Activated naive CD8-positive, alpha-beta T cell treated with anti-CD3 and anti-CD28 coated beads, Interleukin-2, amount 10 ng/mL, durations not matched to agents 7 days and 5 days (primary cell): ENCODE results near the gene FGFR3. TPM values are rescaled to one million over a fixed set of nuclear protein-coding genes. Genes with fewer than 3 reads are reported as not detected.
A peak's percentile ranks its signal among the peaks of the same experiment; 100 is the strongest.

Experiments used
- ATAC-seq: fragments of 150-1000 bp; cut with Tn5 transposase; one replicate; pipeline ENCODE4 v1.10.0; 2021; ENCODE audit warnings: low read depth, moderate library complexity
- POLR2A ChIA-PET: fragments of 350-600 bp; sonication (Branson Sonifier 250); formaldehyde crosslinking; loops from one replicate; lab custom pipeline; 2021; ENCODE audit warnings: antibody characterized with exemption; lab: Charles Lee
- DNase-seq: peaks from one replicate; pipeline ENCODE4 v3.0.0; 2021
- H3K27ac Mint-ChIP-seq: one replicate; pipeline ENCODE4 v1.8.0; 2022; ENCODE audit warnings: mild to moderate bottlenecking, mixed read lengths
- H3K27me3 Mint-ChIP-seq: one replicate; pipeline ENCODE4 v1.8.0; 2022; ENCODE audit warnings: mild to moderate bottlenecking, moderate library complexity, mixed read lengths
- H3K36me3 Mint-ChIP-seq: one replicate; pipeline ENCODE4 v1.8.0; 2021; ENCODE audit warnings: mild to moderate bottlenecking, mixed read lengths
- H3K4me1 Mint-ChIP-seq: one replicate; pipeline ENCODE4 v1.8.0; 2021; ENCODE audit warnings: mixed read lengths
- H3K4me3 Mint-ChIP-seq: one replicate; pipeline ENCODE4 v1.8.0; 2022; ENCODE audit warnings: mild to moderate bottlenecking, moderate library complexity, mixed read lengths
- H3K9me3 Mint-ChIP-seq: one replicate; pipeline ENCODE4 v1.8.0; 2021; ENCODE audit warnings: mixed read lengths
- total RNA-seq, 2 experiments: library from RNA; stranded (reverse); gene quantifications; one replicate each; pipeline ENCODE4 v1.2.3, GENCODE V29; 2021

FGFR3 gene
- total RNA-seq, 2 experiments from 2014 or later = 0.14 TPM; not detected in 1

DNA sequence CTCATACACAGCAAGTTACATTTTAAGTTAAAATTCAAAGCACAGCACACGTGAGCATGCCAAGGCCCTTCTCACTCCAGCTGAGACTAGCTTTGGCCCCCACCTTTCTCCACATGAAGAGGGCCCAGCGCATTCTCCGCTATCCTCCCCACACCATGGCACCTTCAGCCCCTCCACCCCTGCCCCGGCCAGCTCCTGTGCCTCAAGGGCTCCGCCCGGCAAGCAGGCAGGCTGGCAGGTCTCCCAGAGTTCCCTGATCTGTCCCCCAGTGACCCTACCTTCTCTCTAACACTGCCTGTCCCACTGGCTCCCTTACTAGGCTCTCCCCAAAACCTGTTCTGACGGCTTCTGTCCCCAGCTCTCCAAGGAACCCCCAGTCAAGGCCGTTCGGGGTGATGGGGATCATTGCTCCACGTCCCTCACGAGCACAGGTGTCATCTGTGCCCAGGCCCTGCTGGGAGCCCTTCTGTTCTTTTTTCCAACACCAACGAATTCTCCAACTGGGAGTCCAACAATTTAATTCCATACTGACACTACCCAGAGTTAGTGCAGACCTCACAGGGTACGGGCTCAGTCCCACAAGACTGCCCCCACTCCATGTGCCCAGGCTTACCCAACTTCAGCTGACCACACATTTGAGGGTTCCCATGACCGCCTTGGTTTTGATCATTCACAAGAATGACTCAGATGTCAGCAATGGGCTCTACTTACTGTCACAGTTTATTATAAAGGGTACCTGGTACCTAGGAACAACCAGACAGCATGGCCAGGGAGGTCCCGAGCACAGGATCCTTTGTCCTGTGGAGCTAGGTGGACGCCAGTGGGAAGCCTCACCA lies 58.7 kb downstream of the FGFR3 start:
- POLR2A ChIA-PET = no interaction called here
- H3K27me3 Mint-ChIP-seq = no peaks in the 10 kb centered on the region
- no peaks in the 10 kb centered on the region for H3K9me3 Mint-ChIP-seq
- peaks cover 26% of the 10 kb centered on the region for H3K4me1 Mint-ChIP-seq
- DNase-seq (no peak), ATAC-seq (no peak)
- H3K27ac Mint-ChIP-seq = peak overlapping the region; percentile 7
- H3K4me3 Mint-ChIP-seq = no peak overlapping the region
- peaks cover 11% of the 10 kb centered on the region for H3K36me3 Mint-ChIP-seq

DNA sequence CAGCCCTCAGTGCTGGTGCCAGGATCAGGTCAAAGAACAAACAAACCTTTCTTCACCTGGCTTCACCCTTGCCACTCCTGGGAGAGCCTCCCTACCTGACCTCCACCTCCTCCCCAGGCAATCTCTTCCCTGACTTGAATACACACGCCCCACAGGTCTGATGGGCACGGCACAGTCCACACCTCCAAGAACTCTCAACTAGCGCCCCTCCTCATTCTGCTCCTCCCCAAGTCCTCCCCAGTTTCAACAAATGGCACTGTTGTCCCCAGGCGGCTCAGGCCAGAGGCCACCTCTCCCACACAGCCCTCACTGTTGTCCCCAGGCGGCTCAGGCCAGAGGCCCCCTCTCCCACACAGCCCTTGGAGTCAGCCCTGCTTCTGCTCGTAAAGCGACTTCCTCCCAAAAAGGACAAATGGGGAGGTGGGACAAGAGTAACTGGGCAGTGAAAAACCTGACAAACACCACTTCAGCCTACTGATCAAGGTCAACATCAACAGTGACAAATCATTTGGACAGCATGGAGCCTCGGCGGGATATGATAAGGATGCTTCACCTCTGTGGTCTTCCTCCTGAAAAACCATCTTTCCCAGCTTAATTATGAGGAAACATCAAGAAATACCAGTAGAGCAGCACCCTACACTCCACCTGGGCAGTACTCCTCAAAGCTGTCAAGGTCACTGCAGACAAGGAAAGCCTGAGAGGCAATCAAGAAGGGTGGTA lies 60.0 kb downstream of the FGFR3 start:
- POLR2A ChIA-PET = interaction anchor here (0.8 to 1.3 kb wide), 2 partner anchors 17 to 47 kb away, joined by 3 read pairs; no protein-coding TSS in a partner anchor
- Mint-ChIP-seq H3K36me3 (peaks cover 10% of the 10 kb centered on the region), H3K4me3 (no peak overlapping the region), H3K9me3 (no peaks in the 10 kb centered on the region), H3K4me1 (peaks cover 32% of the 10 kb centered on the region), H3K27ac (no peak overlapping the region), H3K27me3 (no peaks in the 10 kb centered on the region)
- ATAC-seq = no peak
- DNase-seq = no peak

DNA sequence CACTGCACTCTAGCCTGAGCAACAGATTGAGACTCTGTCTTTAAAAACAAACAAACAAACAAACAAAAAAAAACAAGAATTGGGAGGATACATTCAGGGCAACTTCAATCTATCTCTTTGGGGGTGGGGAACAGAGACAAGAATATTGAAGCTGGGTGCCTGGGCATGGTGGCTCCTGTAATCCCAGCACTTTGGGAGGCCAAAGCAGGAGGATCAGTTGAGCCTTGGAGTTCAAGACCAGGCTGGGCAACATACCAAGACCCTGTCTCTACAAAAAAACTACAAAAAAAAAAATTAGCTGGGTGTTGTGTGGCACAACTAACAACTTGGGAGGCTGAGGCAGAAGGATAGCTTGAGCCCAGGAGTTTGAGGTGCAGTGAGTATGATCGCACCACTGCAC lies 61.7 kb downstream of the FGFR3 start:
- POLR2A ChIA-PET = interaction anchor here (1.3 to 4.6 kb wide), 4 partner anchors 9 to 45 kb away, joined by 4 to 49 read pairs (median 6); partner anchors contain the start of gene NSD2
- ATAC-seq (no peak), DNase-seq (no peak)
- Mint-ChIP-seq H3K36me3 (peaks cover 10% of the 10 kb centered on the region), H3K9me3 (no peaks in the 10 kb centered on the region), H3K4me3 (peak overlapping the region; percentile 85), H3K27ac (peak overlapping the region; percentile 64), H3K27me3 (no peaks in the 10 kb centered on the region), H3K4me1 (peaks cover 32% of the 10 kb centered on the region)

DNA sequence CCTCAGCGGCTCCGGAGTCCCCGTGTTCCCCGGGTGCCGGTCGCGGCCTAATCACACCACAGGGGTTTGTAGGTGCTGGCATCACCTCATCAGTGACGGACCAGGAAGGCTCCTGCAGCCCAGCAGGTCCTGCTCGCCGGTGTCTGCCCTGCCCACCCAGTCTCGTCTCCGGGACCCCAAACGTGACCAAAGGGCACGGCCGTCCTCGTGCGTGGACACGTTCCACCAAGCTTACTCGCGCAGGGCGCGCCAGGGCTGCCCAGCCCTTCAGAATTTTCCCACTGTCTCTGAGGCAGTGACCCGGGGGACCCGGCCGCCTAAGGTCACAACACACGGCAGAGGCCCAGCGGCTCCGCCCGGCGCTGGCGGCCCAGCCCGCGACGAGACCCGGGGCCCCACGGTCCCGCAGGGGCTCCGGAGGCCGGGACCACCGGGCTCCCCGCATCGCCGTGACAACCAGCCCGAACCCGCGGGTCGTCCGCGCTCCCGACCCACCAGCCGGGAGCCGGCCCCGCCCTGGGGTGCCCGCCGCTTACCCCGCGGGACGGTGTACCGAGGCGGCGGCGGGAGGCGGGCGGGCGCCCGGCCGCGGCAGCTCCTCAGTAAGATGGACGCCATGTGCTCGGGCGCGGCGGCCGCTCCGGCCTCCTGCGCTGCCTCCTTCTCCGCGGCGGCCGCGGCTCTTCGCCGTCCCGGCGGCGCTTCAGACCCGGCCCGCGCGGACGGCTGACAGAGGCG lies 62.4 kb downstream of the FGFR3 start:
- ATAC-seq (peak; percentile 35), DNase-seq (no peak)
- Mint-ChIP-seq H3K4me1 (peaks cover 32% of the 10 kb centered on the region), H3K36me3 (peaks cover 10% of the 10 kb centered on the region), H3K9me3 (no peaks in the 10 kb centered on the region), H3K27me3 (no peaks in the 10 kb centered on the region), H3K4me3 (peak overlapping the region; percentile 85), H3K27ac (peak overlapping the region; percentile 64)
- POLR2A ChIA-PET = interaction anchor here (1.1 to 4.6 kb wide), 8 partner anchors 10 to 613 kb away, joined by 4 to 49 read pairs (median 6); partner anchors contain the start of genes NSD2, RNF4, TACC3 and TMEM129

DNA sequence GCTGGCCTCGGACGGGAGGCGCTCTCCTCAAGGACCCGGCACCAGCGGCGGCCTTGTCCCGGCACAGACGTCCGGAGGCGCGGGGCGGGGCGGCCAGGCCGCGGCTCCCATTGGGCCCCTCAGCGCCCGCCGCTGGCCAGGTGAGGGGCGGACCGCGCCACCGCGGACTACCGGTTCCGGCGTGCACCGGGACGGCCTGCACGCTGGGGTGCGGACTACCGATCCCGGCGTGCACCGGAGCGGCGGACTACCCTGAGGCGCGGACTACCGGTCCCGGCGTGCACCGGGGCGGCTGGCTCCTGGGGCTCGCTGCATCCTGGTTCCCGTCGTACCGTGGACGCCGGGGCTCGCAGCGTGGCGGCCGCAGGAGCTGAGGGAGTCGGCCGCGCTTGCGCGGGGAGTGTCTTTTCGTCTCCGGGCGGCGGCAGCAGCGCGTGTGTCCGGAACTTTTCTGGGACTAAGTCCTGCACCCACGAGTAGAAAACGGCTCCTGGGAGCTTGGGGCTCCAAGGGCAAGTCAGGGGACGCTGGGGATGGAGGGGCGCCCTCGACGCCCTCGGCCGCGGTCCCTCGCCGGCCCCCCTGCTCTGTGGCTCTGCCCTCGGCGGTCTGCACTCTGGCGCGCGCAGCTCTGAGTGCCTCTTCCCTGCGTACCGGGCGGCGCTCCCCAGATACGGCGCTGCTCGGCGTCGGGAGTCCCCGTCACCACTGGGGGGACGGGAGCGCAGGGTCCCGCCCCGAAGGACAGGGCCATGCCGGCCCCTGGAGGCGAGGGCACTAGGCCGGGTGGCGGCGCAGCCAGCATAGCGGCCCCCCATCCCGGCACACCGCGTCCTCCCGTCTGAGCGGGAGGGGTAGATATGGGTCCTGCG lies 63.2 kb downstream of the FGFR3 start, which contains the start of gene LETM1:
TSS of gene LETM1 (minus strand) at position 86 of the 872 bp plus-strand sequence. CDS start 206 bp downstream, outside the sequence.
- peak; percentile 94 for DNase-seq
- Mint-ChIP-seq H3K4me1 (peaks cover 28% of the 10 kb centered on the region), H3K27me3 (no peaks in the 10 kb centered on the region), H3K36me3 (peaks cover 10% of the 10 kb centered on the region), H3K9me3 (no peaks in the 10 kb centered on the region), H3K4me3 (peak within 1 kb of the TSS; percentile 85), H3K27ac (peak within 1 kb of the TSS; percentile 78)
- peak; percentile 96 for ATAC-seq
- POLR2A ChIA-PET = interaction anchor here (0.8 to 4.6 kb wide), 10 partner anchors 11 to 612 kb away, joined by 3 to 49 read pairs (median 4); partner anchors contain the start of genes NSD2, RNF4, SLBP and TACC3

DNA sequence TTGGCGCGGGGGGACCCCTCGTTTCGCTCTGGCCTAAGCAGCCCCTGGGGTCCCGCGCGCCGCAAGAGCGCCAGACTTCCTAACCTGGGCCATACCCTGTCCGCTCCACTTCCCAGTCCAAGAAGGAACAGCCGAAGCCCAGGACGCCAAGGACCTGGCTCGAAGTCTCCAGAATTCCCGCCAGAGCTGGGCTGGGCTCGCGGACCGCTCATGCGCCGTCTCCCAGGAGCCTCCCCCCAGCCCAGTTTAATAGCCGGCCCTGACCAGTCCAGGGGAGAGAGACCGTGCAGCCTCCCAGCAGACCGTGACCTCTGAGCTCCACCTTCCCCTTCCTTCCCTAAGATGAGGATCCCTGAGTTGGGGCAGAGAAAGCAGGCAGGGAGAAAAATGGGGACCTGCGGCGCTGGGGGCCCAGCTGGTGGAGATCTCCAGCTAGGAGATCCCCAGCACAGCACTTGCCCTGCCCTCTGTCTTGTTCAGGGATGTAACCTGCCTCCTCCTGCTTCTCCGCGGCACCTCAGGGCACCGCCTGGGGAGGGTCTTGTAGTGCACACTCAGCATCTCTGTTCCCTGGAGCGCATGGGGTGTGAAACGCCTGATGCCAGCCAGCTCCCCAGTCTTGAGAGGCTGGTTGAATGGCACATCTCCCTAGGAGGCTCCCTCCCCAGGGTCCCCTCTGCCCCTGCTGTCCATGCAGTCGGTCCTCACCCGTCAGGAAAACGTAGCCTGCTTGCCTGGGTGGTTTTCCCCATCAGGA lies 64.0 kb downstream of the FGFR3 start:
- ATAC-seq (no peak), DNase-seq (no peak)
- POLR2A ChIA-PET = interaction anchor here (0.8 to 4.6 kb wide), 7 partner anchors 11 to 145 kb away, joined by 3 to 49 read pairs (median 8); partner anchors contain the start of genes NSD2, SLBP, TACC3 and TMEM129
- Mint-ChIP-seq H3K36me3 (peaks cover 10% of the 10 kb centered on the region), H3K9me3 (no peaks in the 10 kb centered on the region), H3K4me1 (peaks cover 32% of the 10 kb centered on the region), H3K27me3 (no peaks in the 10 kb centered on the region), H3K4me3 (peak overlapping the region; percentile 79), H3K27ac (peak overlapping the region; percentile 69)

DNA sequence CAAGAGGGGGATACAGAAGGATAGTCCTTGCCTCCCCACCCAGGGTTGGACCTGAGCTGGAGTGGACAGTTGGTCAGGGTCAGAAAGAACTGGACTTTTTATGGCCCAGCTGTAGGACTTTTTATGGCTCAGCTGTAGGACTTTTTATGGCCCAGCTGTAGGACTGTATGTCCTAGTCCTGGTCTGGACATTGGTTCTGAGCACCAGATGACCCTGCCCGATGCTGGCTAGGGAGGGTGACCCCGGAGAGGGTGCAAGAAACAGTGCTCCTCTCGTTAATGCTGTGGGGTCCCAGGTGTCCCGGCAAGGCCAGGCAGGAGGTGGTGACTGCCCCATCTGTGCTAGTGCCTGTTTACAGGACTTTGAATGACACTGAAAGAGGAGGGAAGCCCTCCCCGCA lies 64.8 kb downstream of the FGFR3 start:
- no peak for ATAC-seq
- no peak for DNase-seq
- Mint-ChIP-seq H3K4me3 (no peak overlapping the region), H3K27ac (no peak overlapping the region), H3K27me3 (no peaks in the 10 kb centered on the region), H3K4me1 (peaks cover 31% of the 10 kb centered on the region), H3K9me3 (no peaks in the 10 kb centered on the region), H3K36me3 (peaks cover 7% of the 10 kb centered on the region)
- POLR2A ChIA-PET = interaction anchor here (2.6 to 4.6 kb wide), 2 partner anchors 10 to 12 kb away, joined by 8 to 49 read pairs; partner anchors contain the start of gene NSD2

Other genes with a start within 250 kb of the FGFR3 start
- gene FAM53A, start 109.0 kb upstream of the FGFR3 start, total RNA-seq = under 1 TPM; 0.54 to 0.97 TPM
- gene SLBP, start 81.0 kb upstream of the FGFR3 start, total RNA-seq = 100 to 1,000 TPM in 1 of 2 experiments, 10 to 100 TPM in 1; 99.7 to 103 TPM
- gene TMEM129, start 72.0 kb upstream of the FGFR3 start, total RNA-seq = 10 to 100 TPM; 27.5 to 27.6 TPM
- gene TACC3, start 71.8 kb upstream of the FGFR3 start, total RNA-seq = 100 to 1,000 TPM; 234 to 235 TPM
- gene LETM1, start 62.9 kb downstream of the FGFR3 start, total RNA-seq = 10 to 100 TPM; 44.0 to 45.8 TPM
- gene NSD2, start 78.1 kb downstream of the FGFR3 start, total RNA-seq = 100 to 1,000 TPM; 218 to 231 TPM
- 10 to 100 TPM; 41.9 to 43.9 TPM for gene NELFA, start 215.7 kb downstream of the FGFR3 start, total RNA-seq